CD1c-positive myeloid dendritic cell (primary cell): ENCODE results near the gene SCUBE1.

Source experiments
- DNase-seq: peaks from one replicate; pipeline ENCODE4 v3.0.0-alpha.2; 2016; ENCODE audit errors: extremely low spot score

The SCUBE1 gene

DNA sequence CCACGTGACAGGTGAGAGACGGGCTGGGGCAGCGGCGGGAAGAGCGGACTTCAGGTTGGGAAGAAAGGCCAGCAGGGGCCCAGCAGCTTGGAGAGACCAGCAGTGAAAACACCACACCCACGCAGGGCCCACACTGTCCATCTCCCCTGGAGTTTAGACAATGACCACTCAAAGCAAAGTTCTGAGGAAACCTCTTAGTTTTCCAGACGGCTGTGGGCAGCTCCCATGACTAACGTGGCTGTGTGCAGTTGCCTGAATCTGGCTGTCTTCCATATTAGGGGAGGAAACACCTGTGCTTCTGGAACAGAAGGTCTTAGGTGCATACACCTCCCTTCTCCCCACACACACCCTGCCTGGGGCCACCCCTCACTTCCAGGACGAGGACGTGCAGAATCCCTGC lies 85.6 kb downstream of the SCUBE1 start:
- DNase-seq = no peak

DNA sequence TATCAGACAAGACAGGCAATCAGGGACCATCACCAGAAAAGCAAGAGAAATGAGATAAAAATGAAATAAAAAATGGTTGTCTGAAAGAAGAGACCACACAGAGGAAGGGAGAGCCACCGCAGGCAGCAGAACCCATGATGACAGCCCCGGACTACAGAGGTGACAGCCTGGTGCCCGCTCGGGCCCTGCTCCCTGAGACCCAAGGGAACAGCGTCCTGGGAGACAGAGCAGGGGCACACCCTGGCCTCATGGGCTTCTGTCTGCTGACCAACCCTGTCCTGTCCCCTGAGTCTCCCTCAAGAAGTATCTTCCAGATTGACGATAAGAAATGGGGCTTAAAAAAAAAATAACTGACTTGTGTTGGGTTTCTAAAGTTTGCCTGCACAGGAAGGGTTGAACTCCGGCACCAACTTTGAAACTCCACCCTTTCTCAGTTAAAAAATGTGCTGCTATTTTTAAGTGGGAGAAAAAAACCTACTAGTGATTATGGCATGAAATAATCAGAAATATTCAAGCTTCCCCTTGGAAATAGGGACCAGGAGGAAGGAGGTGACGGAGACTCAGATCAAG lies 86.1 kb downstream of the SCUBE1 start:
- no peak for DNase-seq

DNA sequence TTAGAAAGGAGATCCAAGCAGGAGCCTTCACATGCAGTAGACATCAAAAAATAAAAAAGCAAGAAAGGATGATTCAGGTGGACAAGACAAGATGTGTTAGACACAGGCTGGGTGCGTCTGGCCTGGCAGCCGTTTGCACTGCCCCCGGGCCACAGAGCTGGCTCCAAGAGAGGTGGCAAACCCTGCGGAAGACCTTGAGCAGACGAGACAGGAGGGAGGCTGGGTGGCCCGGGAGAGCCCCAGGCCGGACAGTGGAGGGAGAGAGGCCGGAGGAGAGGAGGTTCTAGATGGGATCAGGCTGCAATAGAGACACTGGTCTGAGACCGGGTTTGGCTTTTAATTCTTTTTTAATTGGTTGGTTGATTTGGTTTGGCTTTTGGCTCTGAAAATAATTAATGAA lies 86.6 kb downstream of the SCUBE1 start:
- DNase-seq = no peak

DNA sequence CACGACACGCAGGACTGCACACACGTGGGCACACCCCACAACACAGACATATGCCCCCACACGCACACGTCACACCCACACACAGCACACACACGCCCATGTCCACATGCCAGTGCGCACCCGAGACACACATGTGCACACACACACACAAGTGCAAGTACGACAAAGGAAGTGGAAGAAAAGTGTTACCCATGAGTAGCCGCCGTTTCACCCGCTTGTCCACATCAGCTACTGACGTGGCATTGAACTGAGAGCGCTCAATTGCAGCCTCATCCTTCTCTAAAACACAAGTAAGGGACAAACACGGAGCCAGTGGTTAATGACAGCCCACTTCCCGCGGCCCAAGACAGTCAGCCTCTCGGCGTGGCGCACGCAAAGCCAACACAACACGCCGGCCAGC lies 87.9 kb downstream of the SCUBE1 start:
- no peak for DNase-seq

DNA sequence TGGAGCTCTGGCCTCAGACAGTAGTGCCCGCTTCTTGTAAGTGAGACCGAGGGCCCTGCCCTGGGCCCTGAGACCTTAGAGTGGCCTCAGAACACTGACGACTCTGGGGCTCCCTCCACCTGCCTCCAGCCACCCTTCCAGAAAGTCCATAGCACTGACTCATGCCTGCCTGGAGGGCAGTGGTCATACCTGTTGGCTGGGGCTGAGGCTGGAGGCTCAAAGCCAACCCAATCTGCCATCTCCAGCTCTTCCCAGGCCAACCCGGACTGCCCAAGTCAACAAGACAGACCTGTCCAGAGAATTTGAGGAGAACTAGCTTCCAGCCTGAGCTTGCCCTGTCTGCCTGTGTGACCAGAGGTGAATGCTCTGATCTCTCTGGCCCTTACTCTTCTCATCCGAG lies 89.3 kb downstream of the SCUBE1 start:
- no peak for DNase-seq

DNA sequence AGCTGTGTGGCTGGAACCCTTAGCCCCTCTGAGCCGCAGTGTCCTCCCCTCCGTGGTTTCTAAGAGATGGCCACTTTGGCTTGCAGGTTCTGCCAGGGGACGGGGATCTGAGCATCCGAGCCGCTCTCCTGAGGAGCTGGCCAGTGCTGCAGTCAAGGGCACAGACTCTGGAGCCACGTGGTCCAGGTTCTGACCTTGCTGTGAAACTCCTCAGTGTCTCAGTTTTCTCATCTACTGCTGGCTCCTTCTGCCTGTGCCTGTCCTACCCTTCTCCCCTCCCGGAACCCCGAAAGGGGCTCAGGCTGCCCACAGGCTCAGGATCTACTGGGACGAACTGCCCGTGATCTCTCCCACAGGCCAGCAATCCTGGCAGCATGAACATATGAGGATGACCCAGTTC lies 90.9 kb downstream of the SCUBE1 start:
- no peak for DNase-seq

DNA sequence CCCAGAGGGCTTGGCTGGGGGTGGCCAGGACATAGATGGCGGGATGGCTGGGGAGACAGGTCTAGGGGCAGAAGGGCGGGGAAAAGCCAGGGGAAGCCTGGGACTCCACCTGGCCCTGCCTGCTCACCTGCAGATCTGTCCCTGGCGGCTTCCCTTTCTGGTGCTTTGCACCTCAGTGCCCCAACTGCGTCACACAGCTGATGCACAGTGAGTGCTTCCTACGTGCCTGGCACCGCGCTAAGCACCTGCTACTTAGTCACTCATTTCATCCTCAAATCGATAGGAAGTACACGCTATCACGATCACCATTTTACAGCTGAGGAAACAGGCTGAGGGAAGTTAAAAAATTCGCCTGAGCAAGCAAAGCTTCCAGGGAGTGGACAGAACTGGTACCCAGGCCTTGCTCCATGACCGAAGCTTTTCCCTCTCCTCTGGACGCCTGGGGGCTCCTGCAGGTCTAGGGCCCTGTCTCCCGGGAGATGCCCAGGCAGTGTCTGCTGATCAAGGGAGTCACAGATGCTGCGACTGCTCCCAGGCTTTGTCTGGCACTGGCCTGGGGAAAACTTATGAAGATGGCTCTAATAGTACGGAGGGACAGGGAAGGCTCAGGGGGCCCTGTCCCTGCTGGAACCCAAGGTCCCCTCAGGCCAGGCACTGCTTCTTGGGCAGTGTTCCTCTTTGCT lies 93.2 kb downstream of the SCUBE1 start:
- DNase-seq = no peak

DNA sequence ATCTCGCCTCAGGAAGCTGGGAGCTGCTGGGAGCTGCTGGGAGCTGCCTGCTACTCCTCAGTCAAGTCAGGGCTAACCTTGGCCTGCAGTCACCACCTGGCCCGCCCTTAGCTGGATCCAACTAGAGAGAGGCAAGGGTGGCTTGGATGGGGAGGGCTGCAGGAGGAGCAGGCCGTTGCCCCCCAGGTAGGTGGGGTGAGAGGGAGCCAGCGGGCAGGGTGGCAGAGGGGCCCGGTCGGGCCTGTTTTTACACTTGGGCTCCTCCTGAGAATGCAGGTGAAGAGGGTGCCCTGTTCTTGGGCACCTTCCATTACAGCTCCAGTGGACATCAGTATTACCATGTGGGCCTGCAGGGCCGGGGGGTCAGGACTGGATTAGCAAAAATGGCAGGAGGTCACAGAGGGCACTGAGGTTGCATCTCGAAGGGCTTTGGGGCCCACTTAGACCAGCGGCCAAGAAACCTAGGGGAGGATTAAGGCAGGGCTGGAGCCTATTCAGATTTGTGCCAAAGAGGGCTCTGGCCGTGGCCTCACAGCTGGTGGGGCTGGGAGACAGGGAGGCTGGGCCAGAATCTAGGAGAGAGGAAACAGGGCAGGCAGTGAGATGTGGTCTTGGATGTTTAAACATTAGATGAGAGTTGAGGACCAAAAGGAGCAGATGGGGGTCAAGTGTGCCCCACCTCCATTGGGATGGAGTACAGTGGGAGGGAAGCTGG lies 95.5 kb downstream of the SCUBE1 start:
- no peak for DNase-seq

DNA sequence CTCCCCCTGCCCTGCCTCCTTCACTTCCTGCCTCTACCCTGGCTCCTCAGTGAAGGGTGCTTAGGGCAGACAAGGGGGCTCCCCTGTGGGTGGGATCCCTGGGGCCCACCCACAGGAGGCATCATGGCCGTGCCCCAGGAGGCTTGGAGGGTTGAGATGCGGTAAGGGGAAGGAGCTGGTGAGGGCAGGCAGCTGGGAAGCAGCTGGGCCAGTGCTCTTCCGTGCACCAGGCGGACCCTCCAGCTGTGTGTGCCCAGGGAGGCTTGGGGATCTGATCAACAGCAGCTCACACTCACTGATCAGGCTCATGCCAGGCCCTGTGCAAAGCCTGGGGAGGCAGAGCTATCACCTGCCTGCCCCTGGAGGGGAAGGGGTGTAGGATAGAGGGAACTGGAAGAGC lies 97.0 kb downstream of the SCUBE1 start:
- no peak for DNase-seq

DNA sequence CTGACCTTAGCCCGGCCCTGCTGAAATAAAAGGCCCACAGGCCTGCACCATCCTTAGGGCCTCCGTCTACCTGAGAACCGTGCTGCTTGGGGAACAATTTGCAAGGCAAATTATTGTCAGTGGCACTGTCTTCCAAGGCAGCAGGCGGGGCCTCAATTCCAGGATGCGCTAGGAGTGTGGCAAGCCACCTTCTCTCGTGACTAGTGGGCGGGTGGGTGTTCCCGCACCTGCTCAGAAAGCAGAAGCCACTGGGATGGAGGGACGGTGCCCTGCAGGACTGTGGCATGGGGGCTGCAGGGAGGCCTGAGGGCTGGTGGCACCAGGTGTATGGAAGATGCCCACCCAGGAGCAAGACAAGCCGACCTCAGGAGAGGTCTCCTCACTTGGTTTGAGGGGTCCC lies 97.5 kb downstream of the SCUBE1 start:
- no peak for DNase-seq

DNA sequence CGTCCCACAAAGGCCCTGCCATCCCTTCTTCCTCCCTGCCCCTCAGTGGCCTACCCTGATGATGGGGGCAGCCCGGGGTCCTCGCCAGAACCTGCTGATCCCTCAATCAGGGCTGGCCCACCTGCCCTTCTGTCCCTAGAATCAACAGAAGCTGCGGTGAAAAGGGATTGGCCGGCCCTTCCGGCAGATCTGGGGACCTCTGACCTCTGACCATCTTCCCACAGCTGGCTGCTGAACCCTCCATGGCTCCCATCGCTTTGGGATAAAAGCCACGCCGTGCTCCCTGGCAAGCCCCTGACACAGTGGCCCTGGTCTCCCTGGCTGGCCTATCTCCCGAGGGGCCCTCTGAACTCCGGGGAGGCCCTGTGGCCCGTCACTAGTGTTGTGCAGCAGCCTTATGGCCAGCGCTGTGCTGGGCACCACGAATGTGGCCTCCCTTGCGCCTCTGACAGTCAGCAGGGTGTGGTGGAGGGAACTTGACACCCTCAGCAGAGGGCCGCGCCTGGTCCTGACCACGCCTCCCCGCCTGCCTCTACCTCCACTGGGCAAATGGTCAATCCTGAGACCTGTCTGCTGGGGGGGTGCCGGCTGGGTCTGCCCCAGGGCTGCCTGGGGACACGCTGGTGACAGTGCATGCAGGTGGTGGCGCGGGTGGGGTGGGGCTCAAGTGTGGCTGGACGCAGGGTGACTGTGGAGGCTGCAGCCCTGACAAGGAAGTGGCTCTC lies 98.2 kb downstream of the SCUBE1 start:
- DNase-seq = no peak

DNA sequence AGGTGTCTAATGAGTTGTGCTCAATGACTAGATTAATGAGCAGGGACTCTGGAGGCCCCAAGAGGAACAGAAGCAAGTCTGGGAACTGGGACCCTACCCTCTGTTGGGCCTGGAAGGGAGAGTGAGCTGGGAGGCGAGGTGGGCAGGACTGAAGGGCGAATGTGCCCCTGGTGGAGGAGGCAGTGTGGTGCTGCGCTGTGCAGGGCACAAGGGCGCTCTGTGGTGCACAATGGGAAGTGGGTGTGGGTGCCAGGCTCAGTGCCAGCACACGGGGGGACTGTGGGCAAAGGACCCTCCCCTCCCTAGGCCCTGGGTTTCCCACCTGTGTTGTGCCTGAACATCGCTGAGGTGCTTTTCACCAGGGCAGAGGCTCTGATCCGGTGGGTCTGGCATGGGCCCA lies 98.8 kb downstream of the SCUBE1 start:
- DNase-seq = no peak

DNA sequence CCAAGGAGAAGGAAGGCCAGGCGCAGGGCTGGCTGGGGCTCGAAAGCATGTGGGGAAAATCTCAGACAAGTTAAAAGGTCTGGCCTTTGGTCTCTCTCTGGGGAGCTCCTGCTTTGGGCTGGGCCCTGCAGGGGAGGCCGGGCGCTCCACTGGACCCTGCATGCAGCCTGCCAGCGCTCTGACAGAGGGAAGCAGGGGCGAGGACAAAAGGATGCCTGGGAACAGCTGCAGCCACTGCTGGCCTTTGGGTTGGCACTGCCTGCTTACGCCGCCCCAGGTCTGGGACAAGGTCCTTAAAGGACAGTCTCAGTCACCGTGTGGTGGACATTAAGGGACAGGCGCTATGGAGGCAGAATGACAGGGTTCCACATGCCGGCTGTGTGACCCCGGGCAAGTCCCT lies 99.8 kb downstream of the SCUBE1 start:
- DNase-seq = no peak

DNA sequence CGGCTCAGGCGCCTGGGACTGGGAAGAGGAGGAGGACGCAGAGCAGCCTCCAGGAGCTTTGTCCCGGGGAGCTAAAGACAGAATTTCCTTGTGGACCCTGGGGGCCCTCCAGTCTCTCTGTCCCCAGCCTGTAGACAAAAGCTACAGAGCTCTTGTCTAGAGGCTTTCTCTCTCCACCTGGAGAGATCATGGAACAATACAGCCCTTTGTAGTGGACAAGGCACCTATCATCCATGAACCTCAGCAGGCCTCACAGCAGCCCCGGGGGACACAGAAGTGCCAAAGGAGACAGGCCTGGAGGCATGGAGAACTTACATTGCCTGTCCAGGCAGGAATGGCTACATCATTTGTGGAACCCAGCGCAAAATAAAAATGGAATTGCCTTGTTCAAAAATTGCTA lies 100.5 kb downstream of the SCUBE1 start:
- DNase-seq = no peak

DNA sequence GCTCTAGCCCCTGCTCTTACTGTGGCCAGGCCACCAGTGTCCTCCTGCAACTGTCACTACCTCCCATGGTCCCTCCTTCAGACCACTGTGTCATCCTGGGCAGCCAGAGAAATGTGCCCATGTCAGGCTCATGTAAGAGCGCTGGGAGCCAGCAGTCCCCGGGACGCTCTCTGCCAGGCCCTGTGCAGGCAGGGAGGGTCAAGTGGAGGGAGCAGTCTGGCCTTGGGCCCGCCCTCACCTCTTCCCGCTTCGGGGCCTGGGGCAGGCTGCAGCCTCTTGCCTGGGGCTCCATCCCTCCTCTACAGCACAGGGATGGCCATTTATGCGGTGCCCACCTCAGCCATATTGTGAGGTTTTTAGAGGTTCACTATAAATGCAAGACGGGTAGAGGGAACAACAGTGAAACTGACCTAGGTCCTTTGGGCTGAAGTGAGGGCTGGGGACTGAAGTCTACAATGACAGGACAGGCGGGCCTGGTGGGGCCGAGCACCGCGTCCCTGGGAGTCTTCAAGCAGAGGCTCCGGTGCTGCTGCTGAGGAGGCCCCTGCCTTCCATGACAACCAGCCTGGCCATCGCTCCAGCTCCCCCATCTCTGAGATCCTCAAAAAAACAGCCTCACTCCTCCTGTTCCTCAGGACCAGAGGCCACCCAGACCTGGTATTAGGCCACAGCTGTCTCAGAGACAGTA lies 101.3 kb downstream of the SCUBE1 start:
- no peak for DNase-seq

DNA sequence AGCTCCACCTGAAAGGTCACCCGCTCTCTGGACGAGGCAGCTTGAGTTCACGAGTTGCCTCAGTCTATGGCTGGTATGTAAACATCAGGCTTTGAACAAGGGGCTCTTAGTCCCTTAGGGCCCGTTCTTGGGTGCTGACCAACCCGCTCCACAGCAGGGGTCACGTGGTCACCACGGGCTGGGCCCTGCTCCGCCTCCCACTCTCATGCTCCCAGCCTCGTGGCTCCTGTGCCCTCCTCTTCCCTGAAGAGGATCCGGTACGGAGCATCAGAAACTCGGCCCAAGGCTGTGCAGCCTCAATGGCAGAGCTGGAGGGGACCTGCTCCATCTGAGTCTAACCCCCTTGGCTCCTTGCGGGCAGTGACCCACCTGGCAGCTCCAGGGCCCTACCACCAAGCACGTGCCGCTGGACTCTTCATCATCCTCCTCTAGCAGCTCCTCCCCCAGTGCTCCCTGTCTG lies 102.0 kb downstream of the SCUBE1 start:
- no peak for DNase-seq

DNA sequence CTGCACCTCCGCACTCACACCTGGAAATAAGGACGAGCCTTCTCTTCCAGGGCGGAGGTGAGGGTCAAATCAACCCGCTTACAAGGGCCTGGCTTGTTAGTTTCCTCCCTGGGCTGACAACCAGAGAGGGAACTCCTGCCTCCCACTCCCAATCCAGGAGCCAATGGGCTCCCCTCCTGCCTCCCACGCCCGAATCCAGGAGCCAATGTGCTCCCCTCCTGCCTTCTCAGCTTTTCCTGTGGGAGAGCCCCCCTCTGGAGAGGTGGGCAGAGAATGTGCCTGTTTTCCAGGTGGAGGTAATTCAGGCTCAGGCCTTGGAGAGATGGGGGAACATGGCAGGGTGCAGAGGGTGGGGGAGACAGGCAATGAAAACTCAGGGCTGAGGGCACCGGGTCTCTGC lies 102.6 kb downstream of the SCUBE1 start:
- no peak for DNase-seq

DNA sequence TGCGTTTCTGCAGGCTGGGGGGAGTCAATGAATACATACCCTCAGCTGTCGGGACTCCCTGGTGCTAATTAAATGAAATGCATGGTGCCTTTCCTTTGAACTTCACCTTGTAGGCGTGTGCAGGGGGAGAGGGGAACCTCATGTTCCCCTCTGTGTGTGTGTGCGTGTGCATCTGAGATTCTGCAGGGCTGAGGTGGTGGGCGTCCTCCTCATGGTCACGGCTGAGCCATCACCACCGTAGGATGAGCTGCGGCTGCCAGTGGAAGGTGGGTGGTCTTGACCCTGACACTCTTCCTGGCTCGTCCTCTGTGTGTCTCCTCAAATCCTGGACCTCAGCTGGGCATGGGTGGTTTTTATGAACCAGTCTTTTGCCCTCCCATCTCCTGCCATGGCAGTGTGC lies 103.2 kb downstream of the SCUBE1 start:
- no peak for DNase-seq

DNA sequence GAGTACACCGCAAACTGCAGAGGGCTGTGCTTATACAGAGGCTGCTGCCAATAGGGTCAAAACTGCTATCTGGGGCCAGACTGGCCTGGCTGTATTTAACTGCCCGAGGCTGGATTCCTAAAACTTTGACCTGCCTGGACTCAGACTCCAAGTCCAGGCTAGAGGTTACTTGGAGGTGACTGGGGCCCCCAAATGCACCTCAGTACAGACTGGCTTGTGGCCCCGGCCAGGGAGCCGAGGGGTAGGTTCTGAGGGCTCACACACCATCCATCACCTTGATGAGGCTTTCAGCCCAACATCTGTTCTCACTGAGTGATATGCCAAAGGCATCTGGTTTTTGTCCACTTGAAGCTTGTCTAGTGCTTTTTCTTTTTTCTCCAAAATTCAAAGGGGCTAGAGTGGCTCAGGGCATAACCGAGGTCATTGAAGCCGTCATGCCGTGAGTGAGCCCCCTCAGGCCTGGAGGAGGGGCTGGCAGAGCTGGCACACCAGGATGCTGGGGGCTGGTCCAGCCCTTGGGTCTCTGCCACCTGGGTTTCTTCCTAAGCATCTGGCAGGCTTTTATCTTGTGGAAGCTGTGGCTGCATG lies 103.9 kb downstream of the SCUBE1 start:
- no peak for DNase-seq

DNA sequence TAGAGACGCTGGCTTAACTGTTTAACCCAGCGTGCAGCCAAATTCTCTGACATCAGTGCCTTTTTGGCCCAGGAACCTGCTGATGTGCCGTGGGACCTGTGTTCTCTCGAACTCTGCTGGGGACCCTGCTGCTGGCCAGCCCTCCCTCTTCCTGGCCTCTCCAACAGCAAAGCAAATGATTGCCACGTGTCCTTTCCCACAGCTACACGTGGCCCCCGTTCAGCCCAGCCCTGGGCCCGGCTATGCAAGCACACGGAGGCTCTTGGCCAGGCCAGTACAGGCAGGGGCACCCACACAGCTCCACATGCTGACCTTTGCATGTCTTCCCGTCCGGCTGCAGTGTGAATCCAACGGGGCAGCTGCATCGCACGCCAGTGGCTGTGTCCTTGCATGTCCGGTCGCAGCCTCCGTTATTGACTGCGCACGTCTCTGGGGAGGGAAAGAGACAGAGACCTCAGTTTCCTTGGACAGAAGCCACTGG lies 104.6 kb downstream of the SCUBE1 start:
- no peak for DNase-seq

DNA sequence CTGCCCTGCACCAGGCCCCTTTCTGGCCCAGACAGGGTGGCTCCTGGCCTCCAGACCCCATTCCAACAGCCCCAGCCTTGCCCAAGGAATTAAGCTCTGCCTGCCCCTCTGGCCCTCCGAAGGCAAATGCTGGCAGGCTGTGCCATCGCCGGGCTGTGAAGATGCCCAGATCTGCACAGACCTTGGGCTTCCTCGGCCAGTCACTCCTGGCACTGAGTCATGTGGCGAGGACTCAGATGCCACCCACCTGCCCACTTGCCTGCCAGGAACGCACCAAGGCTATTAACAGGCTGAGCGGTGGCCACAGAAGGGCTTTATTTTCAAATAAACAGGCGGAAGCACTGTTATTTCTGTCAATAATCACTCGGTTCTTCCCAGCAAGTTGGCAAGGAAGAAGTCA lies 105.9 kb downstream of the SCUBE1 start:
- no peak for DNase-seq
